Embryonic facial prominence (tissue), 1 donor: ENCODE results near the gene STXBP6.

ENCODE experiments used
- DNase-seq: peaks from one replicate; pipeline ENCODE4 v3.0.0-alpha.2; 2016; ENCODE audit errors: extremely low spot score

STXBP6 gene

GRCh38 chr14:25049568-25050268 lies at the start of gene STXBP6:
TSS of gene STXBP6 (minus strand) at chr14:25050147. CDS start at chr14:24974818, 75,329 bp downstream.
- DNase-seq: no peak

- no peak for DNase-seq
Measured at GRCh38 chr14:25097120-25097519, 47.2 kb upstream of the STXBP6 start.

DNA sequence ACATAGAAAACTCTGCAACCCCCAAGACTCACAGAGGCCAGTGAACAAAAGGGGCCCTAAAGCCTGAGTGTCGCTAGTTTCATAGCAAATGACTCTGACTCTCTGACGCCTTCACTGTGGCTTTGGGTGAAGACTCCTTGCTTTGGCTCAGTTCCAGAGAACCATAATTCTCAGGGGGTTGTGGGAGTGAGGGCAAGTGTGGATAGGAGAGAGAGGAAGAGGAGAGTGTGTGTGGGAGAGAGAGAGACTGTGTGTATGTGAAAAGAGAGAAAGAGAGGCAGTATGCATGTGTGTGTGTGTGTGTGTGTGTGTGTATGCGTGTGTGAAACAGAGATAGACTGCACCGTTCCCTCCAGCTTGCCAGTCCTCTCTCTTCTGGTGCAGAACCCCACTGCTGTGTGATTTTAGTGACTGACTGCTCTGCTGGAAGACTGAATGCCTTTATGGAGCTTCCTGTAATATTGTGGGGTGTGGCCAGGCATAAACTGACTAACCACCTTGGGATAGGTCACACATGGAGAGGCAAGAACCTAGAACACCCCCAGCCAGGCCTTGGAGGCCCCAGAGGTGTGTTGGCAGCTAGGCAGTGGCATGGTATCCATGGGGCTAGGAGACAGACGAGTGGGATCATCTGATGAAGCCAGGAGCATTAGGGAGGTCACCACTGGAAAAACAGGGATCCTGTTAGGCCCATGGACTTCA lies 45.9 kb upstream of the STXBP6 start:
- DNase-seq: no peak

- DNase-seq: no peak
Measured at GRCh38 chr14:25094171-25094907, 44.4 kb upstream of the STXBP6 start.

DNA sequence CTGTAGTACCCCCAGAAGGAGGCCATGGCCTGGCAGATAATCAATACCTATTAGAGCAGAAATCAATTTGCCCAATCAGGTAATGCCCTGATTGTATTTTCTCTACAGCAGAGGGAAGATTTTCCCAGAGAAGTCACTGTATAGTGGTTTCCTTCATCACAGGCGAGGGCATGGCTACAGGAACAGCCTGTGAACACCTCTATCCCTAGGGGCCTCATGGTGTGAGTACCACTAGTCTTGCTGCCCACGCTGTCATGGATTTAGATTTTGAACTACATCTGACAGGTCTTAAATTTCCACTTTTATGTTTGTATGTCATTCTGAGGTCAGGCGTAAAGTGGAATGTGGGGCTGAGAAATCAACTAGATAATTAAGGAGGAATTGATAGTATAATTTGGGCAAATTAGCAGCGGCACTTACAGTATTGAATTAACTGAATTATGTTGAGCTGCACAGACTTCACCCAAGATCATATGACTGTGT lies 42.4 kb upstream of the STXBP6 start:
- DNase-seq: no peak

DNA sequence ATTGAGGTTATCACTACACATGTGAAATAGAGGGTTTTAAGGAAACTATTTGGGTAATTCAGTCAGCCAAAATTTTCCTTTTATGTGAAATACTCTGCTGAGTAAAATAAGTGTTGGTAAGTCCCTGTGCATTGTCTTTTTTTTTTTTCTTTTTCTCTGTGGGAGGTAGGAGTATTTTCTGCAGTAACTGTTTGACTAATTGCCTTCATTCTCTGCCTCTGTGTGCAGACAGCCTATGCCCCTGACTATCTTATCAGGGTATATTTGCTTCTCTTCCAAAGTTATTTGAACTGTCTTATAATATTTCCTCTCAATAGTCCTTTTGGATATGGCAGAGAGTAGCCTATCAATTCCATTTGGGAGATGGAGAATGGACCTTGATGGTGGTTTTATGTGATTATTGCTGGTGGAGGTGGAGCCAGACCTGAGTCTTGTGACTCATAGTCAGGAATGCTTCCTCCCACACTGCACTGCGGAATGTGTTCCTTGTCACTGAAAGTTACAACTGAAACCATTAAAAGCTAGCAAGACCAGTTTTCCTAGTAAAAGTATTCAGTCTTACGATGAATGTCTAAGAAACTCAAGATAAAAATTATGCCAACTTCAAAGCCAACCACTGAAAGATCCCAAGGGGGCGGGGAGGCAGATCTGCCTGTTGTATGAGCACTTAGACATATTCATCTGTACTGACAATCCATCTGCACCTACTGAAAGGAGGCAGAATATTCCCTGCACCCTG lies 40.9 kb upstream of the STXBP6 start:
- no peak for DNase-seq

- DNase-seq: no peak
Measured at GRCh38 chr14:25090256-25090655, 40.3 kb upstream of the STXBP6 start.

- DNase-seq: no peak
Measured at GRCh38 chr14:25089496-25089895, 39.5 kb upstream of the STXBP6 start.

DNA sequence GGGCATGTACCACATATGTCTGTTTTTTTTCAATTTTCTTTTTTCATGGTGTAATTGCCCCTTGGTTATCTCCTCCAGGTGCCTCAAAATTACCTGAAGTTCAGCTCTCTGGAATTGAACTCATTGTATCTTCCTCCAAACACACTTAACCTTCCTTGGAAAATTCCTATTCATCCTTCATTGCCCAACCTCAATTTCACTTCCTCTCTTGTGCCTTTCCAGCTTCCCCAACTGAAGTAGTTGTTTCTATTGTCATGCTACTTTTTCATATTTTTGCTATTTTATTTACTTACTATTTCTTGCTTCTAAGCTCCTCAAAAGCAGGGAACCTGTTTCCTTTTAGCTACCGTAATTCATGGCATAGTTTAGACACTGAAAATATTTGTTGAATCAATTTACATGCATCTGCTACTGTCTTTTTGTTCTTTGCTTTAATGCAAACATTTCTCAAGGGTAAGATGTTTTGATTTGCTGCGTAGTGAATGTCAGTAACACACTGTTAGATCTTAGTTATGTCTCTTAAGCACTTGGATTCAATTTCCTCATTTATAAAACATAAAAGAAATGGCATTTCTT lies 37.0 kb upstream of the STXBP6 start:
- DNase-seq: no peak

- no peak for DNase-seq
Measured at GRCh38 chr14:25086081-25086480, 36.1 kb upstream of the STXBP6 start.

DNA sequence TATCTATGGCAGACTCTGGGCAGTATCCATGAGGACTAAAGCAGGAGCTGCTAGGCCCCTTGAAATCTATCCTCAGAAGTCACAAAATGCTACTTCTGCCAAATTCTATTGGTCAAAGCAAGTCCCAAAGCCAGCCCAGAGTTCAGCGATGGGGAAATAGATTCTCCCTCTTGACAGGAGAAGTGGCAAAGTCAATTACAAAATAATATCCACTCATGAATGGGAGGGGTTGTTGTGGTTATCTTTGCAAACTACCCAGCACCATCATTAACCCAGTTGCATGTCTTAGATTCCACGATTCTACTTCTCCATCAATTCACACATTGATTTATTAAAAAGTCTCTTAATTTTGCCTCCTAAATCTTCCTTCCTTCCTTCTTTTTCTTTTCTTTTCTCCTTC lies 30.7 kb upstream of the STXBP6 start:
- DNase-seq: no peak

DNA sequence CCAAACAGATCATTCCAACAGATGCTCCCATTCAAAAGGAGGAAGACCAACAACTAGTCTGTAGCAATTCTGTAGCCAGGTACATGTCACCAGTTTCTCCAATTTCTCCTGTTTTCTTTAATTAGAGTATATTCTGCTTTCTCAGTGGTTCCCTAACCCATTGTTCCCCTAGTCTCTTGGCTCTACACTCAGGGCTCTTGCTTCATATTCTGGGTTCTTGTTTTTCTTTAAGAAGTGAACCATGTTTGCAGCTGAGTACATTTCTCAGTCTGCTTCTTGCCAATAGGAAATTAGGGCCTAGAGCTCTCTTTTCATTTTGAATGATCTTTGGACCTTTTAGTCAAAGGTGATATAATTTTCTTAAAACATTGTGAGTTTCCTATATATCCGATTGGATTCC lies 29.4 kb upstream of the STXBP6 start:
- DNase-seq: no peak

DNA sequence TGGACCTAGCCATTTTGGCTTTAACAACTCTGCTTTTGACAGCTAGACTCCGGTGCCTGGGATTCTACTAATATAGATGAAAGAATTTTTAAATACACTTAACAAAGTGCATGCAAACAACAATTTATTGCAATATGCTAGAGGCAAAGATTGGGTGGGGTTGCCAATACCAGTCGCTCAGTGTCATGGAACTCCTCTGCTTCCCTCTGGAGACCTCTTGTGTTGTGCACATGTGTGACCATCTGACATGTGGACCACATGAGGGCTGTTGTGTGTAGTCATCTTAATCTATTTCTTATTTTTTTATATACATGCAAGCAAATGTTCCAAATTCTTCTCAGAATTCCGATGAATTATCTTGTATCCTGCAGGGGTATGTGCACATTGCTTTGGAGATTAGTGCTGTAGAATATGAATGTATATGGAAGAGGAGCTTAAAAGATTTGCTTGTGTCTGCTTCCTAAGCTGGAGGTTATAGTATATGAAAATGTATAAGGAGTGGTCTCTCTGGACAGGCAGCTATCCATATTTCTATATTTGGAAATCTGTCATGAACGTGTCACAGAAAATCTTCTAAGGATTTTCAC lies 24.2 kb upstream of the STXBP6 start:
- DNase-seq: no peak

DNA sequence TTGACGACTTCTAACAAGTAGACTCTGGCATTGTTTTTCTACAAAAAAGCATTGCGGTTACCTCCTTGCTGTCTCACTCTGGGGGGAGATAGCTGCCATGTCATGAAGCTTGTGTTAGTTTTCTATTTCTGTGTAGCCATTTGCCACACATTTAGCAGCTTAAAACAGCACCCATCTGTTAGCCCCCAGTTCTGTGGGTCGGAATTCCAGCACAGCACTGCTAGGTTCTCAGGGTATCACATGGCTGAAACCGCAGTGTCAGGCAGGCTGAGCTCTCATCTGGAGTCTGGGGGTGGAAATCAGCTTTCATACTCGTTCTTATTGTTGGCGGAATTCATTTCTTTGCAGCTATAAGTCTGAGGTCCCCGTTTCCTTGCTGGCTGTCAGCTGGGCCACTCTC lies 19.9 kb upstream of the STXBP6 start:
- no peak for DNase-seq

DNA sequence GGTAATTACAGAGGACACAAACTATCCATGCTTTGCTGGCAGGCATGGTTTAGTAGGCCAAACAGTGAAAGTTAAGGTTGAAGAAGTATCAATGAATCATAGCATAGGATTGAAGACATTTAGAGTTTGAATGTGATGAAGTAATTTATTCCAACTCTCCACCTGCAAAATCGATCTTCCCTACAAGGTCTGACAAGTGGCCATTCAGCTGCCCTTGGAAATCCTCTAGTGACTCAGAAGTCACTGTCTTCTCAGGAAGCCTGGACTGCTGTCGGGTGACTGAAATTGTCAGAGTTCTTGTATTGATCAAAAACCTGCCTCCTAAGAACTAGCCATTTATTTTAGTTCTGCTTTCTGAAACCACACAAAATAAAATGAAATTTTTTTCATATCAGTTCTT lies 17.7 kb upstream of the STXBP6 start:
- DNase-seq: no peak

GRCh38 chr14:25062022-25062321 lies 12.0 kb upstream of the STXBP6 start:
- DNase-seq: no peak

DNA sequence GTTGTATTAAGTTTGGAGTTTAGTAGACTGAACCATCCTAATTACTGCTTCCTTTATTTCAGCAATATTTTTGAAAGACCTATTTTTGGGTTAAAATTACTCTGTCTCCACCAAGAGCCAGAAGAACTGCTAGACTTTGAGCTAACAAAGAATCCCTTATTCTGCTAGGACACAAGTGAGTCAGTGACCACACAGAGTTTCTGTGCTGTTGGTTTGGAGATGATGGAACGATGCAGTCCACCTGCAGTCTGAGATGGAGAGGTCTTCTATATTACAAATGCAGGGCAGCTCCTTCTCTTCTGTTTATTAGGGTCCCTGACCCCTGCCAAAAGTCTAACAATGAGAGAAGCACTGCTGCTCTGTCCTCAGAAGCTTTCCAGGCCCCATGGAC lies 6.7 kb upstream of the STXBP6 start:
- DNase-seq: no peak

GRCh38 chr14:25055992-25056687 lies 6.2 kb upstream of the STXBP6 start:
- no peak for DNase-seq

DNA sequence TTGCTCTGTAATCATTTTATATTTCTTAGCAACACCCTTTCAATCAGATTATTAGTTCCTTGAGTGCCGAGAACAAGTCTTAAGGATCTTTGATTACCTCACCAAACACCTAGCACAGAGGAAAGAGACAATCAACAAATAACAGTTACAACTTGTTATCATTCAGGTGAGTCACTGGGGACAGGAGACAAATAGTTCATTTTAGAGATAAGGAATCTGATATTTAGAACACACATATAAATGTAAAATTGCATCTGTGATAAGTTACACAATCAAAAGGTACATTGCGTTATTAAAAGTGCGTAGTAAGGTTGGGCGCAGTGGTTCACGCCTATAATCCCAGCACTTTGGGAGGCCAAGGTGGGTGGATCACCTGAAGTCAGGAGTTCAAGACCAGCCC lies 5.1 kb upstream of the STXBP6 start:
- no peak for DNase-seq

DNA sequence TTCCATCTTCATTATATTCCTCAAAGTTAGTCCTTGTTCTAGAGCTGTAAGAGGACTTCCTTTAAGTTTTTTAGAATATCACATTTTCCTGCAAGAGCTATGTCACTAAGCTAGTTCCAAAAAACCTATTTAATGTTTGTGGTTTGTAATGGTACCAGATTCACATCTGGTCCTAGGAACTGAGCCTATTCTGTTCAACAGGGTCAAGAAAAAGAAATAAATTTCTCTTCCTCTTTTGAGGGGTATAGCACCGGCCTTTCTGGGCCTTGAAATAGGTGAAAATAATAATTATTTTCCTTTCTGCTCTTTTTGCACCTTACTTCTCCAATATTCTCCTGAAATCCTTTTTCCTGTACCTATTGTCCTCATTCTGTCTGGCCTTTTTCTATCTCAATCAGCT lies 3.6 kb upstream of the STXBP6 start:
- no peak for DNase-seq

DNA sequence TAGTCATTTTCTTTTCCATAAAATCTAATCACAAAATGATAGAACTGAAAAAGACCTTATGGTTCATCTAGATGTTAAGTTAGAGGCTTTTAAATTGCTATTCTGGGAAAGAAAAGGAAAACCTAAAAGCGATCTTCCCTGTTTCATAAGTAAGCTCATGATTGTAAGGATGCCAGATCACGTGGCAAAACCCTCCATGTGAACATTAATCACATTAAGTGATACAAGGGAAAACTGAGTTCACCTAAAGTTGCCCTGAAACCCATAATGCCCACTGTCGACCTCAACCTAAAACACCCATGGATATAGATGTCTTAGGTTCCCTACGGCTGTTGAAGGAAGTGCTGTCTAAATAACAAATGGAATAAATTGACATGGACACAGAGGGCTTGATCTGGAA lies 3.0 kb upstream of the STXBP6 start:
- no peak for DNase-seq
